Cardiac fibroblast (primary cell): Measurements from ENCODE around the gene ARSH.

Experiments
- DNase-seq, 2 donors: peaks; one replicate each; pipeline versions ENCODE4 v3.0.0 to v3.0.0-alpha.2; 2010; ENCODE audit warnings: low read depth in 2 of 2
- H3K4me3 ChIP-seq, 2 donors: replicated peaks in 1 of 2; 1 replicate in 1 of 2; 2 replicates in 1 of 2; pipeline ENCODE4 v1.5.1; 2011; ENCODE audit warnings: low read depth in 2 of 2, low read length in 2 of 2, mild to moderate bottlenecking in 2 of 2, moderate library complexity in 1 of 2
- TF ChIP-seq, protein P1 (sequence below): IDR thresholded peaks from one replicate; pipeline ENCODE4 v1.5.1; 2011; ENCODE audit warnings: low read depth, mild to moderate bottlenecking, low read length, inconsistent platforms

ARSH gene

DNA sequence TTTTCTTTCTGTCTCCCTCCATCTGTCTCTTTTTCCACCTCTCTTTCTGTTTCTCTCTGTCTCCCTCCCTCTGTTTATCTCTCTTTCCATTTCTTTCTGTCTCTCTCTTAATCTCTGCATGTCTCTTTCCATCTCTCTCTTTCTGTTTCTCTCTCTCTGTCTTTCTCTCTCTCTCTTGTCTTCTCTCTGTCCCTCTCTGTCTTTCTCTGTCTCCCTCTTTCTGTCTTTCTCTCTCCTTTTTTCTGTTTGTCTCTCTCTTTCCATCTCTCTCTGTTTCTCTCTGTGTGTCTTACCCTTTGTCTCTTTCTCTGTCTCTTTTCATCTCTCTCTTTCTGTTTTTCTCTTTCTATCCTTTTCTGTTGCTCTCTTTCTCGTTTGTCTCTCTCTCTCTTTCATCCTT, 69.6 kb downstream of the ARSH start:
- H3K4me3 ChIP-seq: no peak overlapping the region
- TF ChIP-seq, protein P1, sequence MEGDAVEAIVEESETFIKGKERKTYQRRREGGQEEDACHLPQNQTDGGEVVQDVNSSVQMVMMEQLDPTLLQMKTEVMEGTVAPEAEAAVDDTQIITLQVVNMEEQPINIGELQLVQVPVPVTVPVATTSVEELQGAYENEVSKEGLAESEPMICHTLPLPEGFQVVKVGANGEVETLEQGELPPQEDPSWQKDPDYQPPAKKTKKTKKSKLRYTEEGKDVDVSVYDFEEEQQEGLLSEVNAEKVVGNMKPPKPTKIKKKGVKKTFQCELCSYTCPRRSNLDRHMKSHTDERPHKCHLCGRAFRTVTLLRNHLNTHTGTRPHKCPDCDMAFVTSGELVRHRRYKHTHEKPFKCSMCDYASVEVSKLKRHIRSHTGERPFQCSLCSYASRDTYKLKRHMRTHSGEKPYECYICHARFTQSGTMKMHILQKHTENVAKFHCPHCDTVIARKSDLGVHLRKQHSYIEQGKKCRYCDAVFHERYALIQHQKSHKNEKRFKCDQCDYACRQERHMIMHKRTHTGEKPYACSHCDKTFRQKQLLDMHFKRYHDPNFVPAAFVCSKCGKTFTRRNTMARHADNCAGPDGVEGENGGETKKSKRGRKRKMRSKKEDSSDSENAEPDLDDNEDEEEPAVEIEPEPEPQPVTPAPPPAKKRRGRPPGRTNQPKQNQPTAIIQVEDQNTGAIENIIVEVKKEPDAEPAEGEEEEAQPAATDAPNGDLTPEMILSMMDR: no peak
- DNase-seq: no peak

- no peak for DNase-seq
- TF ChIP-seq, protein P1: no peak
- H3K4me3 ChIP-seq: no peak overlapping the region
These were observed 70.2 kb downstream of the ARSH start for GRCh38 chrX:3076416-3076991.
